Thyroid gland (tissue), 4 donors: ENCODE measurements around the gene FKBP9. TPM values are rescaled to one million over a fixed set of nuclear protein-coding genes. Genes with fewer than 3 reads are reported as not detected.

Experiments
- DNase-seq, 2 donors: peaks; one replicate each; pipeline ENCODE4 v3.0.0-alpha.2; 2019
- H3K27ac ChIP-seq, 3 donors: fragments of 200-600 bp; sonication (generic); 1 replicate in 2 of 3; 2 replicates in 1 of 3; pipeline ENCODE4 v1.5.1; 2016 to 2019; ENCODE audit warnings: mild to moderate bottlenecking in 1 of 3, moderate library complexity in 1 of 3
- H3K27me3 ChIP-seq: fragments of 200-600 bp; sonication (generic); one replicate; pipeline ENCODE4 v1.5.1; 2019
- H3K36me3 ChIP-seq, 2 donors: fragments of 200-600 bp; sonication (generic); one replicate each; pipeline ENCODE4 v1.5.1; 2016 to 2019
- H3K4me1 ChIP-seq, 2 donors: fragments of 200-600 bp; sonication (generic); one replicate each; pipeline ENCODE4 v1.5.1; 2017 to 2019
- H3K4me3 ChIP-seq, 3 donors: fragments of 200-600 bp; sonication (generic); replicated peaks in 1 of 3; 1 replicate in 2 of 3; 2 replicates in 1 of 3; pipeline ENCODE4 v1.5.1; 2016; ENCODE audit warnings: mild to moderate bottlenecking in 1 of 3
- H3K9me3 ChIP-seq: fragments of 200-600 bp; sonication (generic); one replicate; pipeline ENCODE4 v1.5.1; 2017
- CTCF ChIP-seq, 6 experiments: fragments of 200-600 bp in 3 of 6; fragments of 450-650 bp in 3 of 6; sonication (generic) in 3 of 6; IDR thresholded peaks; one replicate each; pipeline ENCODE4 v1.5.1; 2016 to 2019; ENCODE audit warnings: antibody characterized with exemption in 6 of 6, mild to moderate bottlenecking in 2 of 6, inconsistent platforms in 1 of 6, moderate library complexity in 1 of 6
- POLR2A ChIP-seq, 2 donors: fragments of 450-650 bp; IDR thresholded peaks; one replicate each; pipeline ENCODE4 v1.6.1; 2017; ENCODE audit warnings: antibody characterized with exemption in 2 of 2, mild to moderate bottlenecking in 2 of 2, moderate library complexity in 1 of 2
- WGBS, 2 donors: methylation state at CpG; one replicate each; pipeline ENCODE4 v1.1.5; 2017; 5-methylcytosine and 5-hydroxymethylcytosine counted together
- intact Hi-C: fragments of 100-400 bp; cut with DNase I; formaldehyde crosslinking; loops from one replicate; pipeline ENCODE4 v1.15.1; 2023
- total RNA-seq, 4 donors: library from RNA; depleted of rRNA; stranded (reverse); fragments of >200 nt; gene quantifications; one replicate each; pipeline ENCODE4 v1.2.3, GENCODE V29; 2016

FKBP9 gene
- total RNA-seq, 4 donors from 2014 or later = 94.7 to 139 (median 123) TPM

GRCh38 chr7:33039257-33039902 lies 82.1 kb downstream of the FKBP9 start:
- intact Hi-C loops = no loop called here
- Histone ChIP-seq H3K4me3 (peak overlapping the region in 2 of 3 donors; percentile 23 to 42), H3K27me3 (no peaks in the 10 kb centered on the region), H3K27ac (peak overlapping the region in 2 of 3 donors; percentile 48), H3K36me3 (no peaks in the 10 kb centered on the region), H3K4me1 (peaks cover 33 to 40% of the 10 kb centered on the region in 2 donors), H3K9me3 (no peaks in the 10 kb centered on the region)
- 30 to 34% methylated on average over 5 of the region's 5 CpGs for WGBS, 2 donors
- TF ChIP-seq POLR2A (IDR thresholded peaks at IDR 0.05) (no peak), CTCF (IDR thresholded peaks at IDR 0.05) (no peak)
- DNase-seq = no peak

GRCh38 chr7:33039903-33040292 lies 82.7 kb downstream of the FKBP9 start:
- DNase-seq = peak in 1 of 2 donors; percentile 21
- H3K36me3 ChIP-seq = no peaks in the 10 kb centered on the region
- 12 to 18% methylated on average over 1 of the region's 1 CpG for WGBS, 2 donors
- TF ChIP-seq POLR2A (IDR thresholded peaks at IDR 0.05) (no peak), CTCF (IDR thresholded peaks at IDR 0.05) (no peak)
- H3K4me3 ChIP-seq = peak overlapping the region in 2 of 3 donors; percentile 23 to 42
- H3K27me3 ChIP-seq = no peaks in the 10 kb centered on the region
- H3K27ac ChIP-seq = peak overlapping the region in 2 of 3 donors; percentile 48
- H3K9me3 ChIP-seq = no peaks in the 10 kb centered on the region
- intact Hi-C loops = no loop called here
- H3K4me1 ChIP-seq = peaks cover 35 to 40% of the 10 kb centered on the region in 2 donors

GRCh38 chr7:33040803-33041516 lies 83.7 kb downstream of the FKBP9 start:
- intact Hi-C loops = no loop called here
- Histone ChIP-seq H3K27ac (peak overlapping the region; percentile 48 to 67 (median 48)), H3K9me3 (no peaks in the 10 kb centered on the region), H3K4me3 (peak overlapping the region in 2 of 3 donors; percentile 16 to 42), H3K4me1 (peaks cover 38 to 40% of the 10 kb centered on the region in 2 donors), H3K36me3 (no peaks in the 10 kb centered on the region), H3K27me3 (no peaks in the 10 kb centered on the region)
- WGBS, 2 donors = 19 to 20% methylated on average over 9 of the region's 9 CpGs
- DNase-seq = peak; percentile 39 to 51
- TF ChIP-seq CTCF (IDR thresholded peaks at IDR 0.05) (no peak), POLR2A (IDR thresholded peaks at IDR 0.05) (peak in 1 of 2 donors; percentile 74)

GRCh38 chr7:33041631-33042428 lies 84.6 kb downstream of the FKBP9 start:
- Histone ChIP-seq H3K27ac (peak overlapping the region in 2 of 3 donors; percentile 48), H3K4me1 (peaks cover 38 to 40% of the 10 kb centered on the region in 2 donors), H3K9me3 (no peaks in the 10 kb centered on the region), H3K36me3 (no peaks in the 10 kb centered on the region), H3K4me3 (no peak overlapping the region), H3K27me3 (no peaks in the 10 kb centered on the region)
- TF ChIP-seq CTCF (IDR thresholded peaks at IDR 0.05) (no peak), POLR2A (IDR thresholded peaks at IDR 0.05) (no peak)
- 91 to 93% methylated on average over 8 of the region's 8 CpGs for WGBS, 2 donors
- intact Hi-C loops = no loop called here
- no peak for DNase-seq
